ENCODE data around the gene HIF1AN.

DNA sequence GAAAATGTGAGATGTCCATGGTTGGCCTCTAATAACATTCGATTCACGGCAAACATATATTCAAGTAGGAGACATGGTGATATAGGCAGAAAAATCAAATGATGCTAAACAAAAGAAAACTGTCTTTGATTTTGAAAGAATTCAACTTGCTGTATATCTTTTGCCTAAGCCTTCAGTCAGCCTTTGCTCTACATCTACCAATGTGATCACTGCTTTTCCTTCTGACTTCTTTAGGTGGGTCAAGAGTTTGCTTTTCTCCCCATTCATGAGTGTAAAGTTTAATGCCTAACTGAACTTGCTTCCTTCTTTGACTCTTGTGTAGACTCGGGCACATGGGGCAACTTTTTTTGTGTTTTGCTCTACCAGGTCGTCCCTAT is 417 bp upstream of the HIF1AN start:
- TF ChIP-seq, protein P1, sequence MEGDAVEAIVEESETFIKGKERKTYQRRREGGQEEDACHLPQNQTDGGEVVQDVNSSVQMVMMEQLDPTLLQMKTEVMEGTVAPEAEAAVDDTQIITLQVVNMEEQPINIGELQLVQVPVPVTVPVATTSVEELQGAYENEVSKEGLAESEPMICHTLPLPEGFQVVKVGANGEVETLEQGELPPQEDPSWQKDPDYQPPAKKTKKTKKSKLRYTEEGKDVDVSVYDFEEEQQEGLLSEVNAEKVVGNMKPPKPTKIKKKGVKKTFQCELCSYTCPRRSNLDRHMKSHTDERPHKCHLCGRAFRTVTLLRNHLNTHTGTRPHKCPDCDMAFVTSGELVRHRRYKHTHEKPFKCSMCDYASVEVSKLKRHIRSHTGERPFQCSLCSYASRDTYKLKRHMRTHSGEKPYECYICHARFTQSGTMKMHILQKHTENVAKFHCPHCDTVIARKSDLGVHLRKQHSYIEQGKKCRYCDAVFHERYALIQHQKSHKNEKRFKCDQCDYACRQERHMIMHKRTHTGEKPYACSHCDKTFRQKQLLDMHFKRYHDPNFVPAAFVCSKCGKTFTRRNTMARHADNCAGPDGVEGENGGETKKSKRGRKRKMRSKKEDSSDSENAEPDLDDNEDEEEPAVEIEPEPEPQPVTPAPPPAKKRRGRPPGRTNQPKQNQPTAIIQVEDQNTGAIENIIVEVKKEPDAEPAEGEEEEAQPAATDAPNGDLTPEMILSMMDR (IDR thresholded peaks at IDR 0.05), result no peak
- no peak for TF ChIP-seq POLR2A (IDR thresholded peaks at IDR 0.05)
